K562 (cell line): Measurements from ENCODE around the gene CCDC88C. TPM values are rescaled to one million over a fixed set of nuclear protein-coding genes. Genes with fewer than 3 reads are reported as not detected.

ENCODE experiments used
- ATF1 ChIP-seq, 2 experiments: fragments of 450-650 bp in 1 of 2; IDR thresholded peaks; 2 replicates each; pipeline ENCODE4 v1.6.1; 2016; ENCODE audit warnings: missing compliant biosample characterization in 1 of 2, missing genetic modification characterization in 1 of 2
- BACH1 ChIP-seq: fragments of 200-800 bp; sonication (Bioruptor generic); IDR thresholded peaks from 2 replicates; pipeline ENCODE4 v1.6.1; 2016; ENCODE audit warnings: missing genetic modification characterization, missing compliant biosample characterization
- GABPB1 ChIP-seq: sonication (generic); formaldehyde crosslinking; IDR thresholded peaks from 2 replicates; pipeline ENCODE4 v1.8.0; 2022; ENCODE audit warnings: mild to moderate bottlenecking, missing genetic modification reagents
- GATA2 ChIP-seq: sonication (generic); formaldehyde crosslinking; IDR thresholded peaks from 2 replicates; pipeline ENCODE4 v1.4.0; 2020; ENCODE audit warnings: mild to moderate bottlenecking, missing genetic modification reagents
- GATAD2B ChIP-seq: fragments of 450-650 bp; IDR thresholded peaks from 2 replicates; pipeline ENCODE4 v1.6.1; 2017; ENCODE audit warnings: mild to moderate bottlenecking, borderline replicate concordance
- HNRNPUL1 ChIP-seq: fragments of 200-400 bp; formaldehyde crosslinking; IDR thresholded peaks from 2 replicates; pipeline ENCODE4 v1.6.1; 2017; ENCODE audit warnings: low read length
- KDM5B ChIP-seq: fragments of 200-600 bp; sonication (generic); IDR thresholded peaks from 2 replicates; pipeline ENCODE4 v1.6.1; 2012; ENCODE audit warnings: low read depth, mild to moderate bottlenecking, moderate library complexity, low read length, control low read depth, inconsistent platforms; ENCODE audit not compliant: insufficient replicate concordance
- MYBL2 ChIP-seq, 2 experiments: fragments of 450-650 bp in 1 of 2; sonication (generic) in 1 of 2; formaldehyde crosslinking in 1 of 2; IDR thresholded peaks; 2 replicates each; pipeline versions ENCODE4 v1.6.1 to v1.8.1; 2017 to 2022; ENCODE audit warnings: borderline replicate concordance in 1 of 2, inconsistent platforms in 1 of 2, low read depth in 1 of 2, mild to moderate bottlenecking in 1 of 2, missing genetic modification reagents in 1 of 2, moderate library complexity in 1 of 2
- SIX5 ChIP-seq, 2 experiments: IDR thresholded peaks; 2 replicates each; pipeline ENCODE4 v1.6.1; 2011; ENCODE audit warnings: low read length in 2 of 2, borderline replicate concordance in 1 of 2, low read depth in 1 of 2, mild to moderate bottlenecking in 1 of 2, moderate library complexity in 1 of 2; ENCODE audit not compliant: insufficient read depth in 1 of 2
- SP2 ChIP-seq: IDR thresholded peaks from 2 replicates; pipeline ENCODE4 v1.6.1; 2011; ENCODE audit warnings: mild to moderate bottlenecking, low read depth, low read length, moderate library complexity; ENCODE audit not compliant: poor library complexity, severe bottlenecking; ENCODE audit errors: extremely low read depth
- TBL1XR1 ChIP-seq, 2 experiments: IDR thresholded peaks; 2 replicates each; pipeline ENCODE4 v1.6.1; 2012; ENCODE audit warnings: improper control_type of control experiment in 2 of 2, low read length in 2 of 2, mild to moderate bottlenecking in 1 of 2
- THRA ChIP-seq: fragments of 450-650 bp; IDR thresholded peaks from 2 replicates; pipeline ENCODE4 v1.6.1; 2017; ENCODE audit warnings: mild to moderate bottlenecking, moderate library complexity
- ZKSCAN1 ChIP-seq: fragments of 150-350 bp; IDR thresholded peaks from 2 replicates; pipeline ENCODE4 v1.6.1; 2016; ENCODE audit warnings: low read depth, low read length
- ZNF197 ChIP-seq: fragments of 200-800 bp; sonication (Bioruptor generic); IDR thresholded peaks from 2 replicates; pipeline ENCODE4 v1.6.1; 2016; ENCODE audit warnings: low read depth, missing genetic modification characterization, missing compliant biosample characterization
- polyA plus RNA-seq, 8 experiments: library from polyadenylated mRNA; depleted of rRNA in 4 of 8; stranded (reverse) in 5 of 8; unstranded in 3 of 8; fragments of >200 nt; fragmentation: Nextera tagmentation in 2 of 8; fragmentation: Illumina TruSeq in 1 of 8; extraction: Ambion mirVana in 2 of 8; extraction: Trizol in 1 of 8; gene quantifications; 2 replicates each; pipeline versions ENCODE4 v1.2.1 to v1.2.3, GENCODE V29; 2011 to 2014; ENCODE audit warnings: inconsistent platforms in 1 of 8, missing spikeins in 1 of 8
- total RNA-seq, 7 experiments: library from RNA; depleted of rRNA in 6 of 7; stranded (reverse); fragments of >200 nt in 6 of 7; fragmentation: Illumina TruSeq in 2 of 7; extraction: Trizol in 2 of 7; gene quantifications; 2 replicates each; pipeline versions ENCODE4 v1.2.1 to v1.2.3, GENCODE V29; 2011 to 2021; ENCODE audit warnings: low replicate concordance in 1 of 7
- TF ChIP-seq, protein P1 (sequence below): fragments of 450-650 bp; formaldehyde crosslinking; IDR thresholded peaks from 2 replicates; pipeline ENCODE4 v1.4.0; 2020; ENCODE audit warnings: mild to moderate bottlenecking, mixed read lengths
- TF ChIP-seq, protein P2 (sequence below): sonication (generic); formaldehyde crosslinking; IDR thresholded peaks from 2 replicates; pipeline ENCODE4 v1.5.0; 2020; ENCODE audit warnings: missing genetic modification reagents
- TF ChIP-seq, protein P3 (sequence below): fragments of 250-450 bp; sonication (Bioruptor Pico); IDR thresholded peaks from 2 replicates; pipeline ENCODE4 v1.4.0; 2020; ENCODE audit warnings: borderline replicate concordance
- TF ChIP-seq, protein P4 (sequence below): IDR thresholded peaks from 2 replicates; pipeline ENCODE4 v1.6.1; 2014; ENCODE audit warnings: antibody characterized with exemption
- TF ChIP-seq, protein P5 (sequence below): fragments of 450-650 bp; formaldehyde crosslinking; IDR thresholded peaks from 2 replicates; pipeline ENCODE4 v1.4.0; 2022; ENCODE audit warnings: missing genetic modification characterization

Gene CCDC88C
- total and polyA plus RNA-seq, 9 of the 15 experiments (the other 6 are each of a cell fraction or from before 2014, with no cell fraction given), result 0.62 to 22.5 (median 10.7) TPM

DNA sequence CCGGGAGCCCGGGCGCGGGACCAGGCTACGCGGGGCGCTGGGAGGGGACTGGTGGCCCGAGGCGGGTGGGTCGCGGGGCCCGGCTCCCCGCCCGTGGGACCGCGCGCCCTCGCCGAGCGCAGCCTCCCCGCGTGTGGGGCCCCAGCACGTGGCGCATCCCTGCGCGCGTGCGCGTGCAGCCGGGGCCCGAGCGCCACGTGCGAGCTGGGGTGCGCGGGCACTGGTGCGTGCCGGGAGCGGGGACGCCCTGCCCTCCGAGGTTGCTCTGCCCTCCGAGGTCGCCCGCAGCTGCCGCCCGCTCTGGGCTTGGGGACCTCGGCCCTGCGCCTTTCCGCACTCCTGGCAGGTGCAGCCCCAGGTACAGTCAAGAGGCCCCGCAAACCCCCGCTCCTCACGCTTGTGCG, 365 bp upstream of the CCDC88C start (continued):
- TF ChIP-seq ZNF197 (CRISPR knock-in tag), result no peak
- TF ChIP-seq TBL1XR1 (IDR thresholded peaks at IDR 0.05; ENCODE audit: low read length in 2 of 2), result no peak
- TF ChIP-seq KDM5B, result peak; percentile 6
- TF ChIP-seq GATA2 (CRISPR knock-in tag), result no peak
- no peak for TF ChIP-seq HNRNPUL1
- no peak for TF ChIP-seq SIX5 (IDR thresholded peaks at IDR 0.05; ENCODE audit: borderline replicate concordance in 1 of 2, insufficient read depth in 1 of 2, low read depth in 1 of 2, low read length in 2 of 2)
- TF ChIP-seq, protein P1, sequence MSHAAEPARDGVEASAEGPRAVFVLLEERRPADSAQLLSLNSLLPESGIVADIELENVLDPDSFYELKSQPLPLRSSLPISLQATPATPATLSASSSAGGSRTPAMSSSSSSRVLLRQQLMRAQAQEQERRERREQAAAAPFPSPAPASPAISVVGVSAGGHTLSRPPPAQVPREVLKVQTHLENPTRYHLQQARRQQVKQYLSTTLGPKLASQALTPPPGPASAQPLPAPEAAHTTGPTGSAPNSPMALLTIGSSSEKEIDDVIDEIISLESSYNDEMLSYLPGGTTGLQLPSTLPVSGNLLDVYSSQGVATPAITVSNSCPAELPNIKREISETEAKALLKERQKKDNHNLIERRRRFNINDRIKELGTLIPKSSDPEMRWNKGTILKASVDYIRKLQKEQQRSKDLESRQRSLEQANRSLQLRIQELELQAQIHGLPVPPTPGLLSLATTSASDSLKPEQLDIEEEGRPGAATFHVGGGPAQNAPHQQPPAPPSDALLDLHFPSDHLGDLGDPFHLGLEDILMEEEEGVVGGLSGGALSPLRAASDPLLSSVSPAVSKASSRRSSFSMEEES (CRISPR knock-in tag), result no peak
- TF ChIP-seq, protein P2, sequence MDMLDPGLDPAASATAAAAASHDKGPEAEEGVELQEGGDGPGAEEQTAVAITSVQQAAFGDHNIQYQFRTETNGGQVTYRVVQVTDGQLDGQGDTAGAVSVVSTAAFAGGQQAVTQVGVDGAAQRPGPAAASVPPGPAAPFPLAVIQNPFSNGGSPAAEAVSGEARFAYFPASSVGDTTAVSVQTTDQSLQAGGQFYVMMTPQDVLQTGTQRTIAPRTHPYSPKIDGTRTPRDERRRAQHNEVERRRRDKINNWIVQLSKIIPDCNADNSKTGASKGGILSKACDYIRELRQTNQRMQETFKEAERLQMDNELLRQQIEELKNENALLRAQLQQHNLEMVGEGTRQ (CRISPR knock-in tag), result peak; percentile 45; the same call in 1 of the 2 replicates
- TF ChIP-seq ATF1 (CRISPR knock-in tag; IDR thresholded peaks at IDR 0.05), result no peak
- TF ChIP-seq ATF1 (tag; IDR thresholded peaks at IDR 0.05), result no peak
- no peak for TF ChIP-seq BACH1
- TF ChIP-seq SP2, result no peak
- TF ChIP-seq, protein P3, sequence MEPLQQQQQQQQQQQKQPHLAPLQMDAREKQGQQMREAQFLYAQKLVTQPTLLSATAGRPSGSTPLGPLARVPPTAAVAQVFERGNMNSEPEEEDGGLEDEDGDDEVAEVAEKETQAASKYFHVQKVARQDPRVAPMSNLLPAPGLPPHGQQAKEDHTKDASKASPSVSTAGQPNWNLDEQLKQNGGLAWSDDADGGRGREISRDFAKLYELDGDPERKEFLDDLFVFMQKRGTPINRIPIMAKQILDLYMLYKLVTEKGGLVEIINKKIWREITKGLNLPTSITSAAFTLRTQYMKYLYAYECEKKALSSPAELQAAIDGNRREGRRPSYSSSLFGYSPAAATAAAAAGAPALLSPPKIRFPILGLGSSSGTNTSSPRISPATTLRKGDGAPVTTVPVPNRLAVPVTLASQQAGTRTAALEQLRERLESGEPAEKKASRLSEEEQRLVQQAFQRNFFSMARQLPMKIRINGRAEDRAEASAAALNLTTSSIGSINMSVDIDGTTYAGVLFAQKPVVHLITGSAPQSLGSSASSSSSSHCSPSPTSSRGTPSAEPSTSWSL (CRISPR knock-in tag), result no peak
- TF ChIP-seq, protein P4, sequence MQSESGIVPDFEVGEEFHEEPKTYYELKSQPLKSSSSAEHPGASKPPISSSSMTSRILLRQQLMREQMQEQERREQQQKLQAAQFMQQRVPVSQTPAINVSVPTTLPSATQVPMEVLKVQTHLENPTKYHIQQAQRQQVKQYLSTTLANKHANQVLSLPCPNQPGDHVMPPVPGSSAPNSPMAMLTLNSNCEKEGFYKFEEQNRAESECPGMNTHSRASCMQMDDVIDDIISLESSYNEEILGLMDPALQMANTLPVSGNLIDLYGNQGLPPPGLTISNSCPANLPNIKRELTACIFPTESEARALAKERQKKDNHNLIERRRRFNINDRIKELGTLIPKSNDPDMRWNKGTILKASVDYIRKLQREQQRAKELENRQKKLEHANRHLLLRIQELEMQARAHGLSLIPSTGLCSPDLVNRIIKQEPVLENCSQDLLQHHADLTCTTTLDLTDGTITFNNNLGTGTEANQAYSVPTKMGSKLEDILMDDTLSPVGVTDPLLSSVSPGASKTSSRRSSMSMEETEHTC, result no peak
- no peak for TF ChIP-seq ZKSCAN1
- TF ChIP-seq, protein P5, sequence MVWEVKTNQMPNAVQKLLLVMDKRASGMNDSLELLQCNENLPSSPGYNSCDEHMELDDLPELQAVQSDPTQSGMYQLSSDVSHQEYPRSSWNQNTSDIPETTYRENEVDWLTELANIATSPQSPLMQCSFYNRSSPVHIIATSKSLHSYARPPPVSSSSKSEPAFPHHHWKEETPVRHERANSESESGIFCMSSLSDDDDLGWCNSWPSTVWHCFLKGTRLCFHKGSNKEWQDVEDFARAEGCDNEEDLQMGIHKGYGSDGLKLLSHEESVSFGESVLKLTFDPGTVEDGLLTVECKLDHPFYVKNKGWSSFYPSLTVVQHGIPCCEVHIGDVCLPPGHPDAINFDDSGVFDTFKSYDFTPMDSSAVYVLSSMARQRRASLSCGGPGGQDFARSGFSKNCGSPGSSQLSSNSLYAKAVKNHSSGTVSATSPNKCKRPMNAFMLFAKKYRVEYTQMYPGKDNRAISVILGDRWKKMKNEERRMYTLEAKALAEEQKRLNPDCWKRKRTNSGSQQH, result no peak
- TF ChIP-seq MYBL2 (IDR thresholded peaks at IDR 0.05; ENCODE audit: low read depth), result no peak
- TF ChIP-seq MYBL2 (CRISPR knock-in tag; IDR thresholded peaks at IDR 0.05; ENCODE audit: borderline replicate concordance), result peak; percentile 53; the same call in 1 of the 2 replicates
- TF ChIP-seq GABPB1 (CRISPR knock-in tag), result no peak; the same call in none of the 2 replicates
- peak; percentile 87; the same call in 1 of the 2 replicates for TF ChIP-seq GATAD2B
- TF ChIP-seq THRA, result no peak
